Measurements from ENCODE around the gene RARB. TPM values are rescaled to one million over a fixed set of nuclear protein-coding genes. Genes with fewer than 3 reads are reported as not detected.

RARB gene
- total and polyA plus RNA-seq, 8 donors, result 1.7 to 28.0 (median 9.0) TPM

DNA sequence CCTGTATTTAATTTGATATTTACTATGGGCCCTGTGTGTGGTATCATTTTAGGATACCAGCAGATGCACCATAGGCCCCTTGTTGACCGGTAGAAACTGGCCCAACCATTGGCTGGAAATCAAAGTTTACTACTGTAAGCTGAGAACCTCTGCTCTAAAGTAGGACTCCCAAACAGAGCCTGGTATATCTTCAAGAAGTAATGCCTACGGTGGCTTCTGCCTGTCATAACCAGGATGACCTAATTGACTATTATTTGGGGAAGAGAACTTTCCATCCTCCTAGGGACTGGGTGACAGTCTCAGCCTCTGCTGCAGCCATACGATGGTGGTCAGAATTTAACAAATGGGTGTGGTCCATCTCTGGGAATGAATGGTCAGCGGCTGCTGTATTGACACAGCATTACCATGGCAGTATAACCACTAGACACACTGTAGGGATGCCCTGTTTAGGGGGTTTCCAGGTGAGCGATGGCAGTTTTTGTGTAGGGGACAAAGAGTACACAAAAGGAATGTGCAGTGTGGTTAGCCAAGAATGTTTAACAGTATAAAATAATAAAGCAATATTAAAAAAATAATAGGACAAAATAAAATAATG is 37.3 kb downstream of the RARB start:
- no peaks in the 10 kb centered on the region for H3K36me3 ChIP-seq
- intact Hi-C loops (cut with DNase I; ENCODE audit: low total_unique reads), result no loop called here
- H3K27ac ChIP-seq, result no peak overlapping the region
- DNase-seq, result no peak
- peaks cover 0 to 41% (median 12%) of the 10 kb centered on the region in 4 donors for H3K4me1 ChIP-seq
- TF ChIP-seq POLR2AphosphoS5 (IDR thresholded peaks at IDR 0.05), result no peak
- no peak for TF ChIP-seq EP300 (IDR thresholded peaks at IDR 0.05)
- TF ChIP-seq, protein P1, sequence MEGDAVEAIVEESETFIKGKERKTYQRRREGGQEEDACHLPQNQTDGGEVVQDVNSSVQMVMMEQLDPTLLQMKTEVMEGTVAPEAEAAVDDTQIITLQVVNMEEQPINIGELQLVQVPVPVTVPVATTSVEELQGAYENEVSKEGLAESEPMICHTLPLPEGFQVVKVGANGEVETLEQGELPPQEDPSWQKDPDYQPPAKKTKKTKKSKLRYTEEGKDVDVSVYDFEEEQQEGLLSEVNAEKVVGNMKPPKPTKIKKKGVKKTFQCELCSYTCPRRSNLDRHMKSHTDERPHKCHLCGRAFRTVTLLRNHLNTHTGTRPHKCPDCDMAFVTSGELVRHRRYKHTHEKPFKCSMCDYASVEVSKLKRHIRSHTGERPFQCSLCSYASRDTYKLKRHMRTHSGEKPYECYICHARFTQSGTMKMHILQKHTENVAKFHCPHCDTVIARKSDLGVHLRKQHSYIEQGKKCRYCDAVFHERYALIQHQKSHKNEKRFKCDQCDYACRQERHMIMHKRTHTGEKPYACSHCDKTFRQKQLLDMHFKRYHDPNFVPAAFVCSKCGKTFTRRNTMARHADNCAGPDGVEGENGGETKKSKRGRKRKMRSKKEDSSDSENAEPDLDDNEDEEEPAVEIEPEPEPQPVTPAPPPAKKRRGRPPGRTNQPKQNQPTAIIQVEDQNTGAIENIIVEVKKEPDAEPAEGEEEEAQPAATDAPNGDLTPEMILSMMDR (IDR thresholded peaks at IDR 0.05), result no peak
- no peak for TF ChIP-seq POLR2A (IDR thresholded peaks at IDR 0.05)
- WGBS, 5 donors, result 49 to 73% (median 69%) methylated on average over 5 of the region's 5 CpGs
- H3K4me3 ChIP-seq, result no peak overlapping the region
- H3K9me3 ChIP-seq, result no peaks in the 10 kb centered on the region
- H3K27me3 ChIP-seq, result no peaks in the 10 kb centered on the region

GRCh38 chr3:25468866-25469319 is 40.8 kb downstream of the RARB start:
- Histone ChIP-seq H3K9me3 (no peaks in the 10 kb centered on the region), H3K4me1 (peaks cover 0 to 35% (median 16%) of the 10 kb centered on the region in 4 donors), H3K4me3 (no peak overlapping the region), H3K27ac (peak overlapping the region in 4 of 5 donors; percentile 23 to 66 (median 55)), H3K27me3 (no peaks in the 10 kb centered on the region), H3K36me3 (no peaks in the 10 kb centered on the region)
- intact Hi-C loops (cut with DNase I; ENCODE audit: low total_unique reads), result no loop called here
- 56 to 90% (median 68%) methylated on average over 6 of the region's 6 CpGs for WGBS, 5 donors
- DNase-seq, result peak in 1 of 2 donors; percentile 86
- no peak for TF ChIP-seq EP300 (IDR thresholded peaks at IDR 0.05)
- peak in 1 of 3 donors; percentile 55 for TF ChIP-seq POLR2AphosphoS5 (IDR thresholded peaks at IDR 0.05)

DNA sequence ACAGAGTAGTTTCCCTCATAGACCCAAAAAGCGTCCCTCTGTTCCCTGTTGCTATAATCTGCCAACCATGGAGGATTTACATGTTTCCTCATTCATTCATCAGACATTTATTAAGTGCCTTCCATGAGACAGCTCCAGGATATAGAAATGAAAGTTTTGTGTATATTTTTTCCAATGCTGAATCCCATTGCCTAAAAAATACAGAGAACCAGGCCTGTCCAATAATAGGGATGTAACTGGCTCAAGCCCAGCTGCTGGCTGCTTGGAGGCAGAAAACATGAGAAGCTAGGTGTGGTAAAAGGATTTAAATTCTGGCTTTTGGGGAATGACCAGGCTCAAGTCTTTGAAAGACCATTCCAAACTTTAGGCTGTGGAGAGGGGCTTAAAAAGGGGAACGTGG is 41.5 kb downstream of the RARB start:
- TF ChIP-seq EP300 (IDR thresholded peaks at IDR 0.05) (no peak), POLR2A (IDR thresholded peaks at IDR 0.05) (no peak), POLR2AphosphoS5 (IDR thresholded peaks at IDR 0.05) (no peak)
- TF ChIP-seq, protein P1 (IDR thresholded peaks at IDR 0.05), result no peak
- Histone ChIP-seq H3K27ac (peak overlapping the region in 3 of 5 donors; percentile 53 to 66 (median 57)), H3K4me3 (no peak overlapping the region), H3K4me1 (peaks cover 0 to 37% (median 16%) of the 10 kb centered on the region in 4 donors), H3K9me3 (no peaks in the 10 kb centered on the region), H3K27me3 (no peaks in the 10 kb centered on the region), H3K36me3 (no peaks in the 10 kb centered on the region)
- intact Hi-C loops (cut with DNase I; ENCODE audit: low total_unique reads), result no loop called here
- peak in 1 of 2 donors; percentile 38 for DNase-seq
- WGBS, 5 donors, result 58 to 72% (median 67%) methylated on average over 2 of the region's 2 CpGs

DNA sequence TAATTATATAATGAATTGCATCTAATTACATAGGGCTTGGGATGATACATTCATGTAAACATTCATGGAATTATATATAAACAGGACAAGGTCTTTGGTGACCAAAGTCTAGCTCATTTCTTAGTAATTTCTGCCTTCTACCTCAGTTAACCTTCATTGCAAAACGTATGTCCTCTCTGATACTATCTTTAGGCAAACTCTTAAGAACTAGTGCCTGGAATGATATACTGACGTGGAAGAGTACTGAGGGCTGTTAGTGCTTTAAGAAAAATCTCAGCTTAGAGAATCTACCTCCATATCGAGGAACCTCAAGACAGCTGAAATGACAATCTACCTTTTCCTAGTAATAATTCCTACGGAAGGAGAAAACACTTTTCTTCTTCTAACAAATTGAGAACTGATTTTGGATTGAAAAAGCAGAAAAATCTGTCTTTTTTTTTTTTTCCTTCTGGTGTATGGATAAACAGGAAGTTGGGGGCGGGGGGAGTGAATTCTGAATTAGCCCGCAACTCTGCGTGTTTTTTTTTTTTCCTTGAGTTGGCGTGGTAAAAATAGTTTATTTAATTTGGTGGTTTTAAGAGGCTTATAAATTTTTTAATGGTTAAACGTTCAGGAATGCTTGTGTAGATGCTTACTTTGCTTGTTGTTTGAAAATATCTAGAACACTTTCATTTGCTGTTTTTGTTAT is 43.2 kb downstream of the RARB start:
- Histone ChIP-seq H3K36me3 (no peaks in the 10 kb centered on the region), H3K27me3 (no peaks in the 10 kb centered on the region), H3K4me3 (no peak overlapping the region), H3K4me1 (peaks cover 0 to 46% (median 16%) of the 10 kb centered on the region in 4 donors), H3K9me3 (no peaks in the 10 kb centered on the region), H3K27ac (peak overlapping the region in 1 of 5 donors; percentile 11)
- TF ChIP-seq, protein P1 (IDR thresholded peaks at IDR 0.05), result no peak
- no peak for TF ChIP-seq POLR2AphosphoS5 (IDR thresholded peaks at IDR 0.05)
- 42 to 63% (median 57%) methylated on average over 9 of the region's 9 CpGs for WGBS, 5 donors
- intact Hi-C loops (cut with DNase I; ENCODE audit: low total_unique reads), result no loop called here
- DNase-seq, result no peak

DNA sequence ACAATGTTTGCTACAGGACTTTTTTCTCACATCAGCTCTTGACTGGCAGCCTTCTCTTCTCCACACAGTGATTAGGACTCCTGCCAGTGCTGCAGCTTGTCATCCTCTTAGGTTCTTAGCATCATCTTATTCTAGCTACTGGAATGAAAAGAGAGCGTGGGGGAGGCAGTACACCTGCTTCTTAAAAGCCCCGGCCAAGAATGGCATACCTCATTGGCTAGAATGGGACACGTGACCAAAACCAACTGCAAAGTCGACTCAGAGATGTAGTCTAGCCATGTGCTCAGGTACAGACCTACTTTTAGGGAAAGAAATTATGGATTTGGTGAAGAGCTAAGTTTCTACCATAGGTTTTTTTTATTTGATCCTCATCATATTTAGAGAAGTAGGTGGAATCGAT is 44.1 kb downstream of the RARB start:
- 92 to 100% (median 96%) methylated on average over 5 of the region's 5 CpGs for WGBS, 5 donors
- intact Hi-C loops (cut with DNase I; ENCODE audit: low total_unique reads), result no loop called here

More for the DNA sequence above, 44.1 kb downstream of the RARB start:
- H3K9me3 ChIP-seq, result no peaks in the 10 kb centered on the region
- H3K4me1 ChIP-seq, result peaks cover 0 to 55% (median 16%) of the 10 kb centered on the region in 4 donors
- no peak for TF ChIP-seq POLR2AphosphoS5 (IDR thresholded peaks at IDR 0.05)
- no peak for TF ChIP-seq EP300 (IDR thresholded peaks at IDR 0.05)
- TF ChIP-seq POLR2A (IDR thresholded peaks at IDR 0.05), result no peak
- no peaks in the 10 kb centered on the region for H3K36me3 ChIP-seq
- no peak overlapping the region for H3K4me3 ChIP-seq
- no peaks in the 10 kb centered on the region for H3K27me3 ChIP-seq
- no peak overlapping the region for H3K27ac ChIP-seq
- no peak for DNase-seq

Measured in stomach (tissue), 9 donors.